ENCODE data around the gene LRRK1.

- TF ChIP-seq CTCF (IDR thresholded peaks at IDR 0.05; ENCODE audit: borderline replicate concordance, extremely low read depth, low read length, poor library complexity, severe bottlenecking) (no peak), EZH2 (IDR thresholded peaks at IDR 0.05; ENCODE audit: borderline replicate concordance, low read depth, low read length, severe bottlenecking) (no peak)
Observed at GRCh38 chr15:101116681-101116976, 197.5 kb downstream of the LRRK1 start.
